Measurements from ENCODE around the gene DDB1. TPM values are rescaled to one million over a fixed set of nuclear protein-coding genes. Genes with fewer than 3 reads are reported as not detected.

DDB1 gene
- total RNA-seq, 6 donors from 2014 or later = 98.4 to 152 (median 139) TPM

DNA sequence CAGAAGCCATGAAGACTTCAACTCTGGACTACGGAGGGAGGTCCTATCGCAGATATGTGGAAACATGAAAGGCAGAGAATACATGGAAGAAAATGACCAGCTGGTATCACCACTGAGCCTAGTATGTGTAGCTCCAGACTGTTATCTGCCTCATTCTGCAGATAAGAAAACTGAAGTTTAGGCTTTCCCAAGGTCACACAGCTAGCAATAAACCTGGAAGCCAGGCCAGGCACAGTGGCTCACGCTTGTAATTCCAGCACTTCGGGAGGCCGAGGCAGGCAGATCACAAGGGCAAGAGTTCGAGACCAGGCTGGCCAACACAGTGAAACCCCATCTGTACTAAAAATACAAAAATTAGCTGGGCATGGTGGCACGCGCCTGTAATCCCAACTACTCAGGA lies 22.2 kb downstream of the DDB1 start:
- no peak for ATAC-seq (ENCODE audit: low FRiP score in 2 of 2)
- no peak overlapping the region for H3K27ac ChIP-seq
- H3K9me3 ChIP-seq = no peaks in the 10 kb centered on the region
- no peaks in the 10 kb centered on the region for H3K27me3 ChIP-seq
- 94 to 96% methylated on average over 8 of the region's 8 CpGs for WGBS, 2 donors
- no peak for DNase-seq
- no peak overlapping the region for H3K4me3 ChIP-seq
- no peaks in the 10 kb centered on the region for H3K4me1 ChIP-seq
- TF ChIP-seq EP300 (IDR thresholded peaks at IDR 0.05) (no peak), POLR2AphosphoS5 (IDR thresholded peaks at IDR 0.05) (no peak), POLR2A (IDR thresholded peaks at IDR 0.05) (no peak), CTCF (IDR thresholded peaks at IDR 0.05) (no peak)
- H3K36me3 ChIP-seq = peaks cover 67 to 100% (median 95%) of the 10 kb centered on the region in 4 donors

DNA sequence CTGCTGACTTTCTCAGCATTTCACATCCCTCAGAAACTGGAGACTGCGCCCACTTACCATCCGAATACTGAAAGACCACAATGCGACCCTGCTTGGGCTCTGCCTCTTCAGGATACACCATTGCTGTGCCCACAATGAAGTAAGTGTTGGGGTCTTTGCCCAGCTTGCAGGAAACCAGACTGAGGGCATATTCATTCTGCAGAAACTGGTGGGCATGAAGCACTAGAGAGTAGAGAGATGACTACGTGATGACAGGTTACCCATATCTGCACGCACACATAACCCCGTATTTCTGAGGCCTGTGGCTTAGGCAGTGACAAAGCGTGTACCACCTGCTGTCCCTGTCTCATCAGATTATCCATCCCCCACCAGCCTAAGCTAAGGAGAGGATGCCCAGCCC lies 23.2 kb downstream of the DDB1 start:
- Histone ChIP-seq H3K36me3 (peaks cover 67 to 100% (median 90%) of the 10 kb centered on the region in 4 donors), H3K4me3 (no peak overlapping the region), H3K9me3 (no peaks in the 10 kb centered on the region), H3K27ac (no peak overlapping the region), H3K27me3 (no peaks in the 10 kb centered on the region), H3K4me1 (no peaks in the 10 kb centered on the region)
- no peak for ATAC-seq (ENCODE audit: low FRiP score in 2 of 2)
- no peak for DNase-seq
- 86% methylated on average over 7 of the region's 7 CpGs for WGBS, 2 donors
- TF ChIP-seq POLR2AphosphoS5 (IDR thresholded peaks at IDR 0.05) = no peak
- TF ChIP-seq POLR2A (IDR thresholded peaks at IDR 0.05) = no peak
- TF ChIP-seq CTCF (IDR thresholded peaks at IDR 0.05) = no peak
- TF ChIP-seq EP300 (IDR thresholded peaks at IDR 0.05) = no peak

- Histone ChIP-seq H3K27ac (no peak overlapping the region), H3K4me1 (no peaks in the 10 kb centered on the region), H3K36me3 (peaks cover 63 to 100% (median 89%) of the 10 kb centered on the region in 4 donors), H3K4me3 (no peak overlapping the region), H3K9me3 (no peaks in the 10 kb centered on the region), H3K27me3 (no peaks in the 10 kb centered on the region)
- TF ChIP-seq CTCF (IDR thresholded peaks at IDR 0.05) (no peak), EP300 (IDR thresholded peaks at IDR 0.05) (no peak), POLR2AphosphoS5 (IDR thresholded peaks at IDR 0.05) (no peak), POLR2A (IDR thresholded peaks at IDR 0.05) (no peak)
- WGBS, 2 donors = 92 to 96% methylated on average over 4 of the region's 4 CpGs
- ATAC-seq (ENCODE audit: low FRiP score in 2 of 2) (no peak), DNase-seq (no peak)
Observed at GRCh38 chr11:61309141-61309540, 23.8 kb downstream of the DDB1 start.

DNA sequence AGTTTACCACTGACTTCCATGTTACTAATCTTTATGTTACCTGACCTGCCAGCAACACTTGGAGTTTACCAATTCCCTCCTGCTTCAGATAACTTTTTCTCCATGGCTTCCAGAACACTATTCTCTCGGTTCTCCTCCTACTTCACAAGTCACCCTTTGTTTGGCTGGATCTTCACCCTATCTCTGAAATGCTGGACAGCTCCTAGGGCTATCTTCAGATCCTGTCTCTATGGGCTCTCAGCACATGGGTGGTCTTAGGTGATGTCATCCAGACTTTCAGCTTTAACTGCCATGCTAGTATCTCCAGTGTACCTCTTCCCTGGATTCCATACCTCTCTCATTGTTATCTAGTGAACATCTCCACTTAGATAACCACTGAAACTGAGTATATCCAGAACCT lies 25.6 kb downstream of the DDB1 start:
- Histone ChIP-seq H3K4me3 (no peak overlapping the region), H3K36me3 (peaks cover 64 to 100% (median 89%) of the 10 kb centered on the region in 4 donors), H3K9me3 (no peaks in the 10 kb centered on the region), H3K4me1 (no peaks in the 10 kb centered on the region), H3K27me3 (no peaks in the 10 kb centered on the region), H3K27ac (no peak overlapping the region)
- TF ChIP-seq CTCF (IDR thresholded peaks at IDR 0.05) (no peak), POLR2AphosphoS5 (IDR thresholded peaks at IDR 0.05) (no peak), POLR2A (IDR thresholded peaks at IDR 0.05) (no peak), EP300 (IDR thresholded peaks at IDR 0.05) (no peak)
- DNase-seq = no peak
- WGBS, 2 donors = 77 to 92% methylated on average over 1 of the region's 1 CpG
- no peak for ATAC-seq (ENCODE audit: low FRiP score in 2 of 2)

- DNase-seq (no peak), ATAC-seq (ENCODE audit: low FRiP score in 2 of 2) (no peak)
- 86 to 87% methylated on average over 1 of the region's 1 CpG for WGBS, 2 donors
- no peaks in the 10 kb centered on the region for H3K9me3 ChIP-seq
- H3K36me3 ChIP-seq = peaks cover 65 to 100% (median 89%) of the 10 kb centered on the region in 4 donors
- no peaks in the 10 kb centered on the region for H3K27me3 ChIP-seq
- no peaks in the 10 kb centered on the region for H3K4me1 ChIP-seq
- H3K4me3 ChIP-seq = no peak overlapping the region
- TF ChIP-seq CTCF (IDR thresholded peaks at IDR 0.05) (no peak), POLR2A (IDR thresholded peaks at IDR 0.05) (no peak), POLR2AphosphoS5 (IDR thresholded peaks at IDR 0.05) (no peak), EP300 (IDR thresholded peaks at IDR 0.05) (no peak)
- no peak overlapping the region for H3K27ac ChIP-seq
Observed at GRCh38 chr11:61306221-61306620, 26.7 kb downstream of the DDB1 start.
